Activated T-cell treated with anti-CD3 and anti-CD28 coated beads, Interleukin-2, amount 50 U/mL, for 24 hours (primary cell): ENCODE results near the gene SEBOX.

ENCODE experiments used
- DNase-seq: peaks from one replicate; pipeline ENCODE4 v3.0.0-alpha.2; 2020
- H3K27ac Mint-ChIP-seq: 2 replicates; pipeline ENCODE4 v1.8.0; 2020; ENCODE audit warnings: mild to moderate bottlenecking, mixed read lengths
- H3K27me3 Mint-ChIP-seq: 2 replicates; pipeline ENCODE4 v1.8.0; 2020; ENCODE audit warnings: mixed read lengths
- H3K36me3 Mint-ChIP-seq: 2 replicates; pipeline ENCODE4 v1.8.0; 2020; ENCODE audit warnings: low read depth, mixed read lengths
- H3K4me1 Mint-ChIP-seq: 2 replicates; pipeline ENCODE4 v1.8.0; 2020; ENCODE audit warnings: low read depth, mixed read lengths
- H3K4me3 Mint-ChIP-seq: 2 replicates; pipeline ENCODE4 v1.8.0; 2020; ENCODE audit warnings: mild to moderate bottlenecking, moderate library complexity, mixed read lengths
- H3K9me3 Mint-ChIP-seq: 2 replicates; pipeline ENCODE4 v1.8.0; 2020; ENCODE audit warnings: mixed read lengths

The SEBOX gene

GRCh38 chr17:28317966-28318758 is 46.8 kb downstream of the SEBOX start:
- H3K36me3 Mint-ChIP-seq, result peaks cover 37% of the 10 kb centered on the region
- peak overlapping the region; percentile 92 for H3K4me3 Mint-ChIP-seq
- H3K27me3 Mint-ChIP-seq, result no peaks in the 10 kb centered on the region
- H3K4me1 Mint-ChIP-seq, result peaks cover 38% of the 10 kb centered on the region
- H3K27ac Mint-ChIP-seq, result peak overlapping the region; percentile 91
- DNase-seq, result no peak
- H3K9me3 Mint-ChIP-seq, result no peaks in the 10 kb centered on the region

- no peaks in the 10 kb centered on the region for H3K9me3 Mint-ChIP-seq
- DNase-seq, result no peak
- peaks cover 29% of the 10 kb centered on the region for H3K36me3 Mint-ChIP-seq
- peak overlapping the region; percentile 92 for H3K4me3 Mint-ChIP-seq
- peaks cover 36% of the 10 kb centered on the region for H3K4me1 Mint-ChIP-seq
- H3K27ac Mint-ChIP-seq, result peak overlapping the region; percentile 91
- no peaks in the 10 kb centered on the region for H3K27me3 Mint-ChIP-seq
These were observed 47.7 kb downstream of the SEBOX start for GRCh38 chr17:28317099-28317965.

DNA sequence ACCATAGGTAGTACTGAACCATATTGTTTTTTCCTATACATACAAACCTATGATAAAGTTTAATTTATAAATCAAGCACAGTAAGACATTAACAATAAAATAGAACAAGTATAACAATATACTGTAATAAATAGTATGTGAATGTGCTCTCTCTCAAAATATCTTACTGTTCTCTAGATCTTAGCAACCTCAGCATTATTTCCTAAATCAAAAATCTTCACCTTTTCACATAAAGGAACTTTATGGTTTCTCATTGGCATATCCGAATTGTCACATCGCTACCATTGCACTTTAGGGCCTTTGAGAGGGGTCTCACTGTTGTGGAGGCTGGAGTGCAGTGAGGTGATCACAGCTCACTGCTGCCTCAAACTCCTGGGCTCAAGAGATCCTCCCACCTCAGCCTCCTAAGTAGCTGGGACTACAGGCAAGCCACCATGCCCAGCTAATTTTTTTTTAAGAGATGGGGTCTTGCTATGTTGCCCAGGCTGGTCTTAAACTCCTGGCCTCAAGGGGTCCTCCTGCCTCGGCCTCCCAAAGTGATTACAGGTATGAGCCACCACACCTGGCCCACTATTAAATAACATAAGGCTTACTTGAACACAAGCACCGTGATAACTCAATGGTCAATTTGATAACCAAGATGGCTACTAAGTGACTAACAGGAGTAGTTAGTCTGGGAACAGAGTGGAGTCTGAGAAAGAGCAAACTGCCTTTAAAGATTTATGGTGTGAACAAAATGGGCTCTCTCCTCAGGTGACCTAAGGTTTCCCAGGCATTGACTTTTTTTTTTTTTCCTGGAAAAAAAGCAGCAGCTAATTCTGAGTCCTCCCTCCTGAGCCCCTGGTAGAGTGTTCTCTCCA is 48.9 kb downstream of the SEBOX start:
- peaks cover 27% of the 10 kb centered on the region for H3K4me1 Mint-ChIP-seq
- H3K36me3 Mint-ChIP-seq, result peaks cover 19% of the 10 kb centered on the region
- H3K27ac Mint-ChIP-seq, result no peak overlapping the region
- no peak for DNase-seq
- no peaks in the 10 kb centered on the region for H3K27me3 Mint-ChIP-seq
- H3K9me3 Mint-ChIP-seq, result no peaks in the 10 kb centered on the region
- no peak overlapping the region for H3K4me3 Mint-ChIP-seq

GRCh38 chr17:28313841-28314240 is 51.2 kb downstream of the SEBOX start:
- DNase-seq, result no peak
- no peak overlapping the region for H3K27ac Mint-ChIP-seq
- H3K9me3 Mint-ChIP-seq, result no peaks in the 10 kb centered on the region
- no peaks in the 10 kb centered on the region for H3K27me3 Mint-ChIP-seq
- peaks cover 11% of the 10 kb centered on the region for H3K4me1 Mint-ChIP-seq
- no peaks in the 10 kb centered on the region for H3K36me3 Mint-ChIP-seq
- no peak overlapping the region for H3K4me3 Mint-ChIP-seq
